Measurements from ENCODE around the gene TTC21A.

The TTC21A gene

GRCh38 chr3:39097716-39098472, 9.6 kb upstream of the TTC21A start:
- TF ChIP-seq, protein P1, sequence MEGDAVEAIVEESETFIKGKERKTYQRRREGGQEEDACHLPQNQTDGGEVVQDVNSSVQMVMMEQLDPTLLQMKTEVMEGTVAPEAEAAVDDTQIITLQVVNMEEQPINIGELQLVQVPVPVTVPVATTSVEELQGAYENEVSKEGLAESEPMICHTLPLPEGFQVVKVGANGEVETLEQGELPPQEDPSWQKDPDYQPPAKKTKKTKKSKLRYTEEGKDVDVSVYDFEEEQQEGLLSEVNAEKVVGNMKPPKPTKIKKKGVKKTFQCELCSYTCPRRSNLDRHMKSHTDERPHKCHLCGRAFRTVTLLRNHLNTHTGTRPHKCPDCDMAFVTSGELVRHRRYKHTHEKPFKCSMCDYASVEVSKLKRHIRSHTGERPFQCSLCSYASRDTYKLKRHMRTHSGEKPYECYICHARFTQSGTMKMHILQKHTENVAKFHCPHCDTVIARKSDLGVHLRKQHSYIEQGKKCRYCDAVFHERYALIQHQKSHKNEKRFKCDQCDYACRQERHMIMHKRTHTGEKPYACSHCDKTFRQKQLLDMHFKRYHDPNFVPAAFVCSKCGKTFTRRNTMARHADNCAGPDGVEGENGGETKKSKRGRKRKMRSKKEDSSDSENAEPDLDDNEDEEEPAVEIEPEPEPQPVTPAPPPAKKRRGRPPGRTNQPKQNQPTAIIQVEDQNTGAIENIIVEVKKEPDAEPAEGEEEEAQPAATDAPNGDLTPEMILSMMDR (conservative IDR thresholded peaks at IDR 0.05; ENCODE audit: low read depth, low read length) = no peak
- DNase-seq (ENCODE audit: low read depth) = no peak
- no peak overlapping the region for H3K4me3 ChIP-seq (ENCODE audit: low read depth, low read length)

DNA sequence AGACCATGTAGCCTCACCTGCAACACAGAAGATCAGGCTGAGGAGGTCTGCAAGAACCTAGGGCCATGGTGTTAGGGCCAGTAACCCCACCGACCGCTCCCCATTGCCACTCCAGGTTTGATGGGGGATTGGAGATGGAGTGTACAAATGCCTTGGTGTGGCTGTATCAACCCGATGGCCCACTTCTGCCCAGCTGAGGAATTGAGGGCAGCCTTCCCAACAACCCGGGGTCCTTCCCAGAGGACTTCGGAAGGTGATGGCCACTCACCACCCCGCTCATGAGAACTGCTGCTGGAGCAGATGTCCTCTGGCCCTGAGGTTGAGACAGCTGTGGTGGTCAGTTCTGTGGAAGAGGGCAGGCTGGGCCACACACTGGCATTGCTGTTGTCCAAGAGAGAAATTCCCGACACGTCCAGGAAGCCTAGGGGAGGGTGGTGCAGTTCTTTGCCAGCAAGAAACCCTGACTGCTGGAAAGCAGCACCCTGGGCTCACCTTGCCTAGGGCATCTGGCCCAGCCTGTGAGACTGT, 8.9 kb upstream of the TTC21A start:
- DNase-seq (ENCODE audit: low read depth) = no peak
- TF ChIP-seq, protein P1 (conservative IDR thresholded peaks at IDR 0.05; ENCODE audit: low read depth, low read length) = no peak
- H3K4me3 ChIP-seq (ENCODE audit: low read depth, low read length) = no peak overlapping the region

GRCh38 chr3:39099242-39099641, 8.2 kb upstream of the TTC21A start:
- no peak for DNase-seq (ENCODE audit: low read depth)
- TF ChIP-seq, protein P1 (conservative IDR thresholded peaks at IDR 0.05; ENCODE audit: low read depth, low read length) = no peak
- no peak overlapping the region for H3K4me3 ChIP-seq (ENCODE audit: low read depth, low read length)

- DNase-seq (ENCODE audit: low read depth) = no peak
- no peak overlapping the region for H3K4me3 ChIP-seq (ENCODE audit: low read depth, low read length)
- TF ChIP-seq, protein P1 (conservative IDR thresholded peaks at IDR 0.05; ENCODE audit: low read depth, low read length) = no peak
Measured at GRCh38 chr3:39099738-39100499, 7.6 kb upstream of the TTC21A start.

DNA sequence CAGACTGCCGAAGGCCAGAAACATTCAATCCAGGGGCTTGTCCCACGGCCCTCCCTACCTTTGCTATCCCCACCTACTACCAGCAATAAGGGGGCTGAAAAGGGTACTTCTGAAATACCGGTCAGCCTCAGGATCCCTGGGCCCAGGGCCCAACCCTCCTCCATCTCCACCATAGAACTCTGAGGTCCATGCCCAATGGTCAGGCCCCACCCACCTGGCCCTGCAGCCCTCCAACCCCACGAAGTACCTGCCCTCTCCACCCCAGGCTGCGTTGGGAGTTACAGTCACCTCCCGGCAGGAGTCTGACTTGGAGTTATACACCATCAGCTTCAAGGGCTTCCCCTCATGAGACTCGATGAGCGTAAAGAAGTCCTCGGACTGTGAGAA, 7.0 kb upstream of the TTC21A start:
- H3K4me3 ChIP-seq (ENCODE audit: low read depth, low read length) = no peak overlapping the region
- no peak for DNase-seq (ENCODE audit: low read depth)
- TF ChIP-seq, protein P1 (conservative IDR thresholded peaks at IDR 0.05; ENCODE audit: low read depth, low read length) = no peak

DNA sequence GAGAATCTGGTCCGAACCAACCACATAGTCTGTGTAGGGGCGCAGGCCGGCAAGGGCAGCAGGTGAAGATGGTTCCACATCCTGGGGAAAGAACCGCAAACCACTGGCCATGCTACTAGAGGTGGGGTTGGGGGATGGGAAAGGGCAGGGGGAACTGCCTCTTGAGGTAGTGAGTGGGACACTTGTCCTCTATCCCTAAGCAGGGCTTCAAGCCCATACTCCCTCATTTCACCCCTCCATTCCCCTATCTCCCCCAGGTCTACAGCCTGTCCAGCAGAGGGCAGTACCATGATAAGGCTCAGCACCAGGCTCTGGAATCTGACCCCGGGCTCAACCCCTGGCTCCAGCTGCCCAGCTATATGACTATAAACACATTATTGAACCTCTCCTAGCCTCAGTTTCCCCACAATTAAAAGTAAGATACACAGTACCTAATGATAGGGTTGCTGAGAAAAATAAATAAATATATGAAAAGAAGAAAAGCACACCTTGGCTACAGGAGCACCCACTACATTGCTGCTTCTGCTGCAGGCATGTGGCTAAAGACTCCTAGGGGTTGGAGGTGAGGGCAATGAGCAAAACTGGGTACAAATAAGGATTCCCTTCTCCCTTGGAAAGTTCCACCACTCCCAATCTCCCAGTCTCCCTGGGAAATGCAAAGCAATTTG, 6.3 kb upstream of the TTC21A start:
- DNase-seq (ENCODE audit: low read depth) = peak; percentile 49
- H3K4me3 ChIP-seq (ENCODE audit: low read depth, low read length) = no peak overlapping the region
- TF ChIP-seq, protein P1 (conservative IDR thresholded peaks at IDR 0.05; ENCODE audit: low read depth, low read length) = peak; percentile 84
